Smooth muscle cell of the brain vasculature (primary cell): ENCODE results near the gene RNASEH2A.

Experiments used
- DNase-seq: peaks from one replicate; pipeline ENCODE4 v3.0.0-alpha.2; 2012; ENCODE audit warnings: low read depth, low spot score

Gene RNASEH2A

DNA sequence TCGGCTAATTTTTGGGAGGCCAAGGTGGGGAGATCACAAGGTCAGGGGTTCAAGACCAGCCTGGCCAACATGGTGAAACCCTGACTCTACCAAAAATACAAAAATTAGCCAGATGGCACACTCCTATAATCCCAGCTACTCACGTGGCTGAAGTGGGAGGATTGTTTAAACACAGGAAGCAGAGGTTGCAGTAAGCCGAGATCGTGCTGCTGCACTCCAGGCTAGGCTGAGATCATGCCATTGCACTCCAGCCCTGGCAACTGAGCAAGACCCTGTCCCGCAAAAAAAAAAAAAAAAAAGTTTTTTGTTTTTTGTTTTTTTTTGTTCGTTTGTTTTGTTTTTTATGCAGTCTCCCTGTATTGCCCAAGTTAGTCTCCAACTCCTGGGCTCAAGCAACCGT is 53.2 kb downstream of the RNASEH2A start:
- no peak for DNase-seq
